ENCODE measurements around the gene POLR1G.
"Not testable (repeated sequence)": the region's sequence is repeated elsewhere in the genome, so short reads cannot be mapped to it uniquely, and the experiment has no call there.

Gene POLR1G

DNA sequence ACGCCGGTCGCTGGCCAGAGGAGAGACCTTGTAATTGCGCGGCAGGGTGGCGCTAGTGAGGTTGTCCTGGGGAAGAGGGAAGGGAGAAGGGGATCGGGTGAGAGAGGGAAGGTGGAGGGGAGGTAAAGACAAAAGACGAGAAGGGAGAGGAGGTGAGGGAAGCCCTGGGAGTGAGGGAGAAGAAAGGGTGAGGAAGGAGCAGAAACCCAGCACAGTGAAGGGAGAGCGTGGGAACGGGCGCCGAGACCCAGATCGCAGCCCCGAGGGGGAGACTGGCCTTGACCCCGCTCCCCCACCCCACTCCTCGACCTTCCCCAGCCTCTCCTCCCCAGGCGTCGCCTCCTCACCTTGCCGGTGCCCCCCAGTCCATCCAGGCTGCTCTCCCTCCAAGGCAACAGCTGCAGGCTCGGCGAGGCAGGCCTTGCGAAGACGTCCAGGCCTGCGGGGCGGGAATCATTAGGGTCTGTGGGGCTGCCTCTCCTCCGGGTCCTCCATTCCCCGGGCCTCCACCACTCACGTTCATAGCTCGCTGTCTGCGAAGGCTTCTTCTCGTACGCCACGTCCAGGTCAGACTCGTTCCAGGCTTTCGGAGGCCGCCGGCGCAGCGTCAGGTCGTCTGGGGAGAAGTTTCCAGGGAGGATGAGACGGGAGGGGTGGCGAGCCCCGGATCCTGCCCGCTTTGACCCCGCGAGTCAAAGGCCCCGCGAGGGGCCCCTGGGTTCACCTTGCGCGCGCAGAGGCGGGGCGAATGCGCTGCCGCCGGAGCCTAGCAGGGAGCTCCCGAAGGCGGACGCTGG is 10.4 kb upstream of the POLR1G start:
- in situ Hi-C loops (cut with MboI; ENCODE audit: low sequenced_read_pairs), result no loop called here

DNA sequence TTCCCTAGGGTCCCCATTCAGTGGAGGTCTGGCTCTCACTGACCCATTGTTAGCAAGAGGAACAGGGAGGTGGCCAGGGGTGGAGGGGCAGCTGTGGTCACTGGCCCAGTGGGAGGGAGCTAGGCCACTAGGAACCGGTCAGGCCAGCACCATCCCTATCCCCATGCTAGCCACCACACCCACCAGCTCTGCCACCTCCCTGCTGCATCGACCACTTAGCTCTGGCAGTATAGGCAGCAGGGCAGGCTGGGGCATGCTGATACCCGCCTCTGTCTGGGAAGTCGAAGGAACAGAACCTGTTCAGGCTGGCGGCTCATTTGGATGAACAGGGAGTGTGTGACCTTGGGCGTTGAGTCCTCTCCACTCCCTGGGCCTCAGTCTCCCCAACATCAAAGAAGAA is 6.3 kb upstream of the POLR1G start:
- in situ Hi-C loops (cut with MboI; ENCODE audit: low sequenced_read_pairs), result no loop called here

DNA sequence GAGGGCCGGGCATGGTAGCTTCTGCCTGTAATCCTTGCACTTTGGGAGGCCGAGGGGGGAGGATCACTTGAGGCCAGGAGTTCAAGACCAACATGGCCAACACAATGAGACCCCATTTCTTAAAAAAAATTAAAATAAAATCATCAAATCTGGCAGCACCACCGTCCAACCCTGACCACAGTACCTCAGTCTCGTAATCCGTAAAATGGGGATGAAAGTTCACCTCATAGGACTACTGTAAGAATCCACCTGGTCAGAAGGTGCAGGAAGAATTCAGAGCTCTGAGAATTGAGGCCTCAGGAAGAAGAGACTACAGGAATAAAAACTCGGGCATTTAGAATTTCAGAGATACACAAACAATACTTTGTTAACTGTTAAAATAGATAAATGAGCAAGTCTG is 4.6 kb upstream of the POLR1G start:
- in situ Hi-C loops (cut with MboI; ENCODE audit: low sequenced_read_pairs), result no loop called here

DNA sequence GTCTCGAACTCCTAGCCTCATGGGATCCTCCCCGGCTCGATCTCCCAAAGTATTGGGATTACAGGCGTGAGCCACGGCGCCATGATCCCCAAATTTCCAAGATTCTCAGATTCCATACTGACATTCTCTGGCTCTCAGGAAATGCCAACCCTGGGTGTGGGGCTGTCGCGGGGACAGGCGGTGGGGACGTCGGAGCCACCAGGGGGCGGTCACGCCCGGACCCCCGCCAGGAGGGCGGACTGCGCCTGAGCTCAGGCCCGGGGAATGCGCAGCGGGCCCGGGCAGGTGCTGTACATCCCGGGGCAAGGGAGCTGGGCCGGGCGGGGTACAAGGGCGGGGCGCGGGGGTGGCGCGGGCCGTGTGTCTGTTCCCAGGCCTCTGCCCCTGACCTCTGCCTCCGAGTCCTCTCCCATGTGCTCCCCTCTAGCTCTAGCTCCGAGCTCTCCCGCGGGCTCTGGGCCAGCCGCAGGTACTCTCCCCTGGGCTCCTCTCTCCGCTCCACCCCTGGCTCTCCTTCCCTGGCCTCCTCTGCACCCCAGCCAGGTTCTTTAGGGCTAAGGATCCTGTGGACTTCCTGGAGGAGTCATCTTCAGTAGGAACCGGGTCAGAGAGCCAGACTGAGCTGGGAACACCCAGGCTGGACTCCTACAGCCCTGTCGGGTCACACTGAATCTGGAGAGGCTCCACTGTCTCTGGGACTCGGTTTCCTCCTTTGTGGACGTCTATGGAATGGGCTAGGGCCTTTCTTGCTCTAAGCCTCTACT is 4.0 kb upstream of the POLR1G start:
- in situ Hi-C loops (cut with MboI; ENCODE audit: low sequenced_read_pairs), result no loop called here

DNA sequence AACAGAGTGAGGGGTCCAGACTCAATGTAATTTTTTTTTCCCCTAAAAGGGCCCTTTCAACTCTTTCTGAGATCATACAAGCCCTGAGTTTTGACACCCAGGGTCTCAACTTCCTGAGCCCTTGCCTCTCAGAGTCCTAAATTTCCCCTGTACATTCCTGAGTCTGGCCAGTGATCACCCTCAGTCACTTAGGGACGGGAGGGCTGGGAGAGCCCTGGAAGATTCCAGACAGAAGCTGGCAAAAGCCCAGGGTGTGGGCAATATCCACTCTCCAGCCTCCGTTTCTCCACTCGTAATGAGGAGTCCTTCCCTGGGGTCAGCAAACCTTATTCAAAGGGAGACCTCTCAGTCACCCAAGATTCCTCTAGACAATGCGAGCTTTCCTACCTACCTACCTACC is 3.2 kb upstream of the POLR1G start:
- in situ Hi-C loops (cut with MboI; ENCODE audit: low sequenced_read_pairs), result no loop called here

DNA sequence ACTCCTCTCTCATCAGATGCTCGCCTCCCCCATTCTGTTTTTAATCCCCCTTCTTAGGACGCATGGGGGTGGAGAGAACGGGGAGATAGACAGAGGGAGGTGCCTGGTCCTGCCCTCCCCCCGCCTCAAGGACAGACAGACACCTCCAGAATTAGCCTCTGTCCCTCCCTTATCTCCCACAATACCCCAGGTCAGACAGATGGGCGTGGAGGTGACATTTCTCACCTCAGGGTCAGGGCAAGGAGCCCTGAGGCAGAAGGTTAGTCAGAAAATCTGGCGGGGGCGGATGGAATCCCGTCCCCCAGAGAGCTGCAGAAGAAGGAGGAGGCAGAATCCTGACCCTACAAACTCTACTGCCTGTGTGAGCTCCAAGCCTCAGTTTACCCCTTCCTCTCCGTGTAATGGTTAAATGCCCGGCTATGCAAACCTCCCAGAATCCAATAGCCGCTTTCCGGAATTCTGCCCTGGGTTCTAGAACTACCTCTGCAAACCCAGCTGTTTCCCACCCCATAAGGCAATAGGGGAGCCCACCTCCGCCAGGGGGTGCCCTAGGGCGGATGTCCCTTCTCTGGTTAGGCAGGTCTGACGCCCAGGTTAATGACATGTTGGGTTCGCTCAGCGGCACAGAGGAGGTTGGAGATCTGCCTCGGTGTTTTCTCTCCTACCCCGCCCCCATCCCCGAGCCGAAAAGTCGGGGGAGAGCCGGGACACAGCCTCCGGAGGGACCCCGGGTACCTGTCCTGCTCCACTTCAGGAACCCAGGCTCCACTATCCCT is 2.5 kb upstream of the POLR1G start:
- in situ Hi-C loops (cut with MboI; ENCODE audit: low sequenced_read_pairs), result no loop called here

DNA sequence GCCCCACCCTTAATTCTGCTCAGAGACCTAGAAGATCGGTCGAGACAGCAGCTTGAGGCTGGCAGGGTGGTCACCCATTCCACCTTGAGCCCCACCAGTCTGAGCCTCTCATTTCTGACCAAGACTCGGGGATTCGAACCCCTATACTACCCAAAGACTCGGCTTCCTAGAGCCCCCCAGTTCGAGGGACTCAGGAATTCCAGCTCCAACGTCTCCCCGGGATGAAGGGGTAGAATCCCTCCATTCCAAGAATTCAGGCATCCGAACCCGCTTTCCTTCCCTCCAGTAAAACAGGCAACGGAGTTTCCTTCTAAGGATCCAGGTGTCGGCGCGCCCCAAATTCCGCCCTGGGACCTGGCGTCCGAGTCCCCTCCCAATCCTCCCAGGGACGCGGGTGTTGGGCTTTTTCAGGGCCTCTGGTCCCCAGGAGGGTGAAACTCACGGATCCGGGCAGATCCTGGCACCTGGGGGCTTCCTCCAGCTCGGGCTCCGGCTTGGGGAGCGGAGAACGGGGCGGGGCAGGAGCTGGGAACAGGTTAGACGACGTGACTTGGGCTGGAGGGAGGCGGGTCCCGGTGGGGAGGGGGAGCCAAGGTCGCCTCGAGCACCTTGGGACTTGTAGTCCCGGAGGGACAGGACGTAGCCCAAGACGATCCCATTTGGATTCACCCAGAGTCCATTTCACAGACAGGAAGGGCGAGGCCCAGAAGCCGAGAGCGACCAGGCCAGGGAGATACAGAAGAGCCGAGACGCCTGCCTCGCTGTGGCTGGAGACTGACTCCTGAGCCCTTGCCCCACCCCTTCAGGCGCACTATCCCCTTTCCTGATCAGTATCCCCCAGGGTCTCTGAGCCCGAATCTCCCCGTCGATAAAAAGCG is 1.6 kb upstream of the POLR1G start, which contains the start of gene PPP1R13L:
Gene PPP1R13L (minus strand): TSS at position 513 of the 878 bp plus-strand sequence. CDS start 6,751 bp downstream, outside the sequence.
- in situ Hi-C loops (cut with MboI; ENCODE audit: low sequenced_read_pairs), result no loop called here

DNA sequence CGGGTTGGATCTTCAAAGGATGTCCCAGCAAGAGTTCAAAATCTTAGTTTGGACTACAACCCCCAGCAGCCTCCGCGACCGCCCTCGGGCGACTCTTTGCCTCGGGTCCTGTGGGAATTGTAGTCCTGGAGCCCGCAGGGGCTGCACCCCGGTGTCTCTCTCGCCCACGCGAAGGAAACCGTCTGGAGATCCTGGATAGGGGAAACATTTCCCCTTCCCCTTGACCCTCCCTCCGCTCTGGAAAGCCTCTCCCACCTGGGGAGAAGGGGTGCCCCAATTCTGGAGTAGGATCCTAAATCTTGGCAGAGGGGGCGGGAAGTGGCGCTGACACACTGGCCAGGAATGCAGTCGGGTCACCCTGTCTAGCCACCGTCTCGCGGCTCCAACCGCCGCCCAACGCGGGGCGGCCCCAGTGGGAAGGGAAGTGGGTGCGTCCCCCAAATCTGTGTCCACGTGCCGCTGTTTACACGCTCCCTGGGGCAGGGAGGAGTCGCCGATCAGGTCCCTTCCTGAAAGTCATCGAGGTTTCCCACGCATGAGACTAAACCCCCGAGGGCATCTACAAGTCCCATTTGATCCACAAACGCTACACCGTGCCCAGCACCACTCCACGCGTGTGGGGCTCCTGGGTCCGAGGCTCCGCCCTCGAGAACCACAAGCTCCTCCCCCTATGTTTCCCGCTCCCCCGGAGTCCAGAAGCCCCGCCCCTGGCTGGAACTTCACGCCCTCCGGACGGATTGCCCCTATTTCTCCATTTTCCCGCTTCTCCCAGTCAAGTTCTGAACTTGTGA is 814 bp upstream of the POLR1G start:
- in situ Hi-C loops (cut with MboI; ENCODE audit: low sequenced_read_pairs), result no loop called here

DNA sequence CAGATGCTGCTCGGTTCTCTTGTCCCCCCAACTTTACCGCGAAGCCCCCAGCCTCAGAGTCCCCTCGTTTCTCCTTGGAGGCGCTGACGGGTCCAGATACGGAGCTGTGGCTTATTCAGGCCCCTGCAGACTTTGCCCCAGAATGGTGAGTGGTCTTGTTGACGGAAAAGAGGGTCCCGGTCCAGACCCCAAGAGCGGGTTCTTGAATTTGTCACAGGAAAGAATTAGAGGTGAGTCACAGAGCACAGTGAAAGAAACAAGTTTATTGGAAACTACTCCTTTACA is 589 bp downstream of the POLR1G start:
- in situ Hi-C loops (cut with MboI; ENCODE audit: low sequenced_read_pairs), result no loop called here

DNA sequence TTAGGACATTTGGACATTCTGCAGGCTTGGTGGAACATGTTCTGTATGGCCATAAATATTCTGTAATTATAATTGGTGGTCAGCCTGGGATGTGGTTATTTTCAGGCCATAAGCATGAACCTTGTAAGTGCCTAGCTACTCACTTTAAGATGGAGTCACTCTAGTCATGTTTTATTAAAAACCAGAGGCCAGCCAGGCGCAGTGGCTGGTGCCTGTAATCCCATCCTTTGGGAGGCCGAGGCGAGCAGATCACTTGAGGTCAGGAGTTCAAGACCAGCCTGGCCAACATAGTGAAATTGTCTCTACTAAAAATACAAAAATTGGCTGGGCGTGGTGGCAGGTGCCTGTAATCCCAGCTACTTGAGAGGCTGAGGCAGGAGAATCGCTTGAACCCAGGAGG is 1.1 kb downstream of the POLR1G start:
- in situ Hi-C loops (cut with MboI; ENCODE audit: low sequenced_read_pairs), result not testable (repeated sequence)

DNA sequence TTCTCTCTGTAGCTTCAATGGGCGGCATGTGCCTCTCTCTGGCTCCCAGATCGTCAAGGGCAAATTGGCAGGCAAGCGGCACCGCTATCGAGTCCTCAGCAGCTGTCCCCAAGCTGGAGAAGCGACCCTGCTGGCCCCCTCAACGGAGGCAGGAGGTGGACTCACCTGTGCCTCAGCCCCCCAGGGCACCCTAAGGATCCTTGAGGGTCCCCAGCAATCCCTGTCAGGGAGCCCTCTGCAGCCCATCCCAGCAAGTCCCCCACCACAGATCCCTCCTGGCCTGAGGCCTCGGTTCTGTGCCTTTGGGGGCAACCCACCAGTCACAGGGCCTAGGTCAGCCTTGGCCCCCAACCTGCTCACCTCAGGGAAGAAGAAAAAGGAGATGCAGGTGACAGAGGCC is 1.7 kb downstream of the POLR1G start:
- in situ Hi-C loops (cut with MboI; ENCODE audit: low sequenced_read_pairs), result no loop called here

DNA sequence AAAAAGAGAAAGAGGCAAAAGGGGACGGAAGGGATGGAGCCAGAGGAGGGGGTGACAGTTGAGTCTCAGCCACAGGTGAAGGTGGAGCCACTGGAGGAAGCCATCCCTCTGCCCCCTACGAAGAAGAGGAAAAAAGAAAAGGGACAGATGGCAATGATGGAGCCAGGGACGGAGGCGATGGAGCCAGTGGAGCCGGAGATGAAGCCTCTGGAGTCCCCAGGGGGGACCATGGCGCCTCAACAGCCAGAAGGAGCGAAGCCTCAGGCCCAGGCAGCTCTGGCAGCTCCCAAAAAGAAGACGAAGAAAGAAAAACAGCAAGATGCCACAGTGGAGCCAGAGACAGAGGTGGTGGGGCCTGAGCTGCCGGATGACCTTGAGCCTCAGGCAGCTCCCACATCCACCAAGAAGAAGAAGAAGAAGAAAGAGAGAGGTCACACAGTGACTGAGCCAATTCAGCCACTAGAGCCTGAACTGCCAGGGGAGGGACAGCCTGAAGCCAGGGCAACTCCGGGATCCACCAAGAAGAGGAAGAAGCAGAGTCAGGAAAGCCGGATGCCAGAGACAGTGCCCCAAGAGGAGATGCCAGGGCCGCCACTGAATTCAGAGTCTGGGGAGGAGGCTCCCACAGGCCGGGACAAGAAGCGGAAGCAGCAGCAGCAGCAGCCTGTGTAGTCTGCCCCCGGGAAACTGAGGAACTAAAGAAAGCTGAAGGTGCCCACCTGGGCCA is 2.5 kb downstream of the POLR1G start:
- in situ Hi-C loops (cut with MboI; ENCODE audit: low sequenced_read_pairs), result no loop called here

DNA sequence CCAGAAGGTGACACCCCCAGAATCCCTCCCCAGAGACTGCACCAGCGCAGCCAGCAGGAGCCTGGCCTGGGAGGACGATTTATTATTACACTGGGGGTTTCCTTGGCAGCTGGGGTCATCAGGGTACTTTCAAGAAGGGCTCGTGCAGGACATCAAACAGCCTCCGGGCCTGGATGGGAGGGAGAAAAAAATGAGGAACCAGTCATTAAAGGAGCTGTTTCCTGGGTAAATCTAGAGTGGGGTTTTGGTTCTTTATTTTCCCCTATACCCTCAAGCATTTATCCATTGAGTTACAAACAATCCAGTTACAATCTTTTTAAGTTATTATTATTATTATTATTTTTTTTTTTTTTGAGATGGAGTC is 3.1 kb downstream of the POLR1G start:
- in situ Hi-C loops (cut with MboI; ENCODE audit: low sequenced_read_pairs), result no loop called here

DNA sequence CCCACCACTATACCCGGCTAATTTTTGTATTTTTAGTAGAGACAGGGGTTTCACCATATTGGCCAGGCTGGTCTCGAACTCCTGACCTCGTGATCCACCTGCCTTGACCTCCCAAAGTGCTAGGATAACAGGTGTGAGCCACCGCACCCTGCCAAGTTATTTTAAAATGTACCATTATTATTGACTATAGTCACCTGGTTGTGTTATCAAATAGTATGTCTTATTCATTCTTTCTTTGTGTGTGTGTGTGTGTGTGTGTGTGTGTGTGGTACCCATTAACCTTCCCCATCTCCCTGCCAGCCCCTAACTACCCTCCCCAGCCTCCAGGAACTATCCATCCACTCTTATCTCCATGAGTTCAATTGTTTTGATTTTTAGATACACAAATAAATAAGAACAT is 3.9 kb downstream of the POLR1G start:
- in situ Hi-C loops (cut with MboI; ENCODE audit: low sequenced_read_pairs), result not testable (repeated sequence)

DNA sequence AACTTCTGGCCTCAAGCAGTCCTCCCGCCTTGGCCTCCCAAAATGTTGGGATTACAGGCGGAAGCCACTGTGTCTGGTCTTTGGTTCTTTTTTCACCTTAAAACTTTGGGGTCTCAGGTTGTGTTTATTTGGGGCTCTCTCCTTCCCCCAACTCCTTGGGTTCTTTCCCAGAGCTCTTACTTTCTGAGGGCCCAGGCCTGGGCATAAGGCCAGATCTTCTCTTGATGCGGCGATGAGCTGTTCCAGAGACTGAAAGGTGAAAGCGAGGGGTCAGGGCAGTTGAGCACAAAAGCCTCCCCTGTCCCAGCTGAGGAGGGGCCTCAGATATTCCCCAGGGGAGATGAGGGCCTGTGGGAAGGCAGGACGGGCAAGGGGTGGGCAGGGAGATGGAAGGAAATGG is 7.1 kb downstream of the POLR1G start:
- in situ Hi-C loops (cut with MboI; ENCODE audit: low sequenced_read_pairs), result no loop called here

DNA sequence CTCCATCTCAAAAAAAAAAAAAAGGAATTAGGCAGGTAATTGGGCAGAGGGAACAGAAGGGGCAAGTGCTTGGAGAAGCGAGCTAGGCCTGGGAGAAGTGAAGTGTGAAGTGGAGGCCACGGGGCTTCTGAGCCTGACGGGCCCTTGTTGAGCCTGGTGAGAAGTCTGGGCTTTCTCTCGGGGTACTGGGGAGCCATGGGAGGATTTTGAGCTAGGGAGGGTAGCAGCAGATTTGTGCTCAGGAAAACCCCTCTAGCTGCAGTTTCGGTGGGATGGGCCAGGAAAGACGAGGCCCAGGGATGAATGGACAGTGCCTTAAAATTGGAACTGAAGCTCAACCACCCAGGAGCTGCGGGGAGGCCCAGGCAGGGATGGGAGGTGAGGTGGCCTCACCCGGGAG is 8.0 kb downstream of the POLR1G start:
- in situ Hi-C loops (cut with MboI; ENCODE audit: low sequenced_read_pairs), result no loop called here

DNA sequence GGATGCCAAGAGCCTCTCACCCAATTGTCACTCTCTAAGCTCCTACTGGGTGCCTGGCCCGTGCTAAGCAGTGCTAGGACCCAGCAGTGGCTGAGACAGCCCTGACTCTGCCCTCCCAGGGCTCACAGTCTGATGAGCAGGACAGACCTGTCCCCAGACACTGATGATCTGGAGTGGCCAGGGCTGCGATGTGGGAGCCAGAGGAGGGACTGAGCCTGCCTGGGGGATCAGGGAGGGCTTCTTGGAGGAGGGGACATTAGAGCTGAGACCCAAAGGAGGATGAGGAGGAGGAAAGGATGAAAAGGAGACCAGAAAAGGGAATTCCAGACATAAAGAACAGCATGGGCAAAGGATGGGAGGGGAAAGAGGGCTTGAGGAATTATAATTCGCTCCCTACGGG is 10.7 kb downstream of the POLR1G start:
- in situ Hi-C loops (cut with MboI; ENCODE audit: low sequenced_read_pairs), result no loop called here

DNA sequence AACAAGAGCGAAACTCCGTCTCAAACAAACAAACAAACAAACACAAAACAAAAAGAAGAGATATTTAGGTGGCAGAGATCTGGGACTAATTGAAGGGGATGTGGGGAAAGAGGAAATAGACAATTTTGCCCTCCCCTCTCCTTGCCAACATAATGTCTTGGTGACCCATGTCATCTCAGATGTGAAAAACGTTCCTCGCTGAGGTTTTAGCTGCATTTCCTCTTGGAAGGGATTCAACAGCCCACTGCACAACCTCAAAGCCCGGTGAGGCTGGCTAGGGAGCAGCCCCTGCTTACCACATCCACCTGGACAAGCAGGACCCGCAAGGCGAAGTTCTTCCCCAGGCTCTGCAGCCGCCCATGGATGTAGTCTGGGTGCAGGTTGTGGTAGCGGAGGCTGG is 12.4 kb downstream of the POLR1G start:
- in situ Hi-C loops (cut with MboI; ENCODE audit: low sequenced_read_pairs), result no loop called here

DNA sequence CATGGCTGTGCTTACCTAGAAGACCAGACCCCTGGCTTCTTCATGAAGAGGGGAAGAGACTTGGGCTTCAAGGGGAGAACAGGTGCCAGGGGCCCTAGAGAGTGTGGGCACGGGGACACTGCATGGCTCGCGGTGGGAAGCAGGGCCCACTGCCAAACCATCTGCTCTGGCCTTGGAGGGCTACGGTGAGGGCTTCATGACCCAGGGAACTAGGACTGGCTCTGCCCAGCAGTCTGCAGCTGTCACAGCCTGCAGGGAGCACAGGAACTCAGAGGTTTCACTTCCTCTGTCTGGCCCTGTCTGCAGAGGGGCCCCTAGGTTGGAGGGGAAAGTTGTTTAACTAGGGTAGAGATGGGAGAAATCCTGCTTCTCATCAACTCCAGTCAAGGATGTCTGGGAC is 13.0 kb downstream of the POLR1G start:
- in situ Hi-C loops (cut with MboI; ENCODE audit: low sequenced_read_pairs), result no loop called here

Data from HL-60/S4 treated with phorbol 12-myristate 13-acetate at 8.2 ng/mL for 4 days and 3 days (cell line).